K562 (cell line): ENCODE results near the gene STX12. TPM values are rescaled to one million over a fixed set of nuclear protein-coding genes. Genes with fewer than 3 reads are reported as not detected.
A peak's percentile ranks its signal among the peaks of the same experiment; 100 is the strongest.

Experiments
- CCNT2 ChIP-seq: IDR thresholded peaks from 2 replicates; pipeline ENCODE4 v1.6.1; 2011; ENCODE audit warnings: borderline replicate concordance, low read depth, mild to moderate bottlenecking, moderate library complexity, mixed read lengths, low read length; ENCODE audit not compliant: insufficient read length; ENCODE audit errors: extremely low read depth
- CTCFL ChIP-seq: IDR thresholded peaks from 2 replicates; pipeline ENCODE4 v1.6.1; 2011; ENCODE audit warnings: borderline replicate concordance, low read depth, mild to moderate bottlenecking, moderate library complexity, low read length; ENCODE audit not compliant: insufficient read depth, poor library complexity, severe bottlenecking
- DACH1 ChIP-seq: fragments of 450-650 bp; IDR thresholded peaks from 2 replicates; pipeline ENCODE4 v1.6.1; 2018; ENCODE audit not compliant: partially characterized antibody
- DMBX1 ChIP-seq: fragments of 250-450 bp; sonication (Bioruptor Pico); IDR thresholded peaks from 2 replicates; pipeline ENCODE4 v1.8.0; 2022; ENCODE audit warnings: inconsistent platforms, mild to moderate bottlenecking, moderate library complexity, borderline replicate concordance
- EHMT2 ChIP-seq: fragments of 450-650 bp; IDR thresholded peaks from 2 replicates; pipeline ENCODE4 v1.6.1; 2018; ENCODE audit warnings: antibody characterized with exemption
- KAT7 ChIP-seq: sonication (generic); formaldehyde crosslinking; IDR thresholded peaks from 2 replicates; pipeline ENCODE4 v1.8.0; 2022; ENCODE audit warnings: missing genetic modification reagents, mild to moderate bottlenecking, borderline replicate concordance
- MCM3 ChIP-seq: fragments of 450-650 bp; IDR thresholded peaks from 2 replicates; pipeline ENCODE4 v1.6.1; 2016
- NRF1 ChIP-seq, 2 experiments: fragments of 450-650 bp; IDR thresholded peaks in 1 of 2; conservative IDR thresholded peaks in 1 of 2; 2 replicates each; pipeline ENCODE4 v1.6.1; 2014; ENCODE audit warnings: mild to moderate bottlenecking in 2 of 2
- PHTF2 ChIP-seq: fragments of 250-450 bp; sonication (Bioruptor Pico); IDR thresholded peaks from 2 replicates; pipeline ENCODE4 v1.5.0; 2021; ENCODE audit warnings: mild to moderate bottlenecking
- RAD51 ChIP-seq: fragments of 450-650 bp; IDR thresholded peaks from 2 replicates; pipeline ENCODE4 v1.7.1; 2016; ENCODE audit warnings: low read depth, mild to moderate bottlenecking, borderline replicate concordance
- RNF2 ChIP-seq: sonication (generic); IDR thresholded peaks from 2 replicates; pipeline ENCODE4 v1.6.1; 2016
- THRAP3 ChIP-seq: fragments of 450-650 bp; IDR thresholded peaks from 2 replicates; pipeline ENCODE4 v1.6.1; 2016; ENCODE audit warnings: mild to moderate bottlenecking, inconsistent platforms, borderline replicate concordance
- ZFP1 ChIP-seq: fragments of 450-650 bp; formaldehyde crosslinking; IDR thresholded peaks from 2 replicates; pipeline ENCODE4 v1.4.0; 2020; ENCODE audit warnings: mild to moderate bottlenecking, mixed read lengths
- ZNF175 ChIP-seq: fragments of 200-800 bp; sonication (Bioruptor generic); IDR thresholded peaks from 2 replicates; pipeline ENCODE4 v1.6.1; 2016; ENCODE audit warnings: low read depth, mild to moderate bottlenecking, missing genetic modification characterization, missing compliant biosample characterization
- ZNF395 ChIP-seq: fragments of 200-800 bp; sonication (Bioruptor generic); IDR thresholded peaks from 2 replicates; pipeline ENCODE4 v1.6.1; 2017; ENCODE audit warnings: missing genetic modification characterization, missing compliant biosample characterization
- ZNF436 ChIP-seq: fragments of 250-450, 450-650 bp; sonication (Bioruptor Pico); formaldehyde crosslinking; IDR thresholded peaks from 2 replicates; pipeline ENCODE4 v1.7.0; 2020; ENCODE audit warnings: mild to moderate bottlenecking
- ZNF592 ChIP-seq: fragments of 450-650 bp; IDR thresholded peaks from 2 replicates; pipeline ENCODE4 v1.6.1; 2017; ENCODE audit warnings: antibody characterized with exemption, mild to moderate bottlenecking
- ZNF699 ChIP-seq: fragments of 250-450 bp; sonication (Bioruptor Pico); IDR thresholded peaks from 2 replicates; pipeline ENCODE4 v1.8.0; 2021; ENCODE audit warnings: mild to moderate bottlenecking, moderate library complexity; ENCODE audit not compliant: insufficient replicate concordance
- polyA plus RNA-seq, 8 experiments: library from polyadenylated mRNA; depleted of rRNA in 4 of 8; stranded (reverse) in 5 of 8; unstranded in 3 of 8; fragments of >200 nt; fragmentation: Nextera tagmentation in 2 of 8; fragmentation: Illumina TruSeq in 1 of 8; extraction: Ambion mirVana in 2 of 8; extraction: Trizol in 1 of 8; gene quantifications; 2 replicates each; pipeline versions ENCODE4 v1.2.1 to v1.2.3, GENCODE V29; 2011 to 2014; ENCODE audit warnings: inconsistent platforms in 1 of 8, missing spikeins in 1 of 8
- total RNA-seq, 7 experiments: library from RNA; depleted of rRNA in 6 of 7; stranded (reverse); fragments of >200 nt in 6 of 7; fragmentation: Illumina TruSeq in 2 of 7; extraction: Trizol in 2 of 7; gene quantifications; 2 replicates each; pipeline versions ENCODE4 v1.2.1 to v1.2.3, GENCODE V29; 2011 to 2021; ENCODE audit warnings: low replicate concordance in 1 of 7

STX12 gene
- total and polyA plus RNA-seq, 9 of the 15 experiments (the other 6 are each of a cell fraction or from before 2014, with no cell fraction given) = 16.9 to 31.3 (median 25.7) TPM

GRCh38 chr1:27726173-27727044 lies 46.6 kb upstream of the STX12 start (continued):
- TF ChIP-seq ZNF395 (peak; percentile 49; the same call in 1 of the 2 replicates), ZNF699 (CRISPR knock-in tag) (no peak), PHTF2 (CRISPR knock-in tag) (no peak), MCM3 (no peak), CCNT2 (peak; percentile 16), RAD51 (no peak), CTCFL (no peak), DMBX1 (CRISPR knock-in tag) (no peak), EHMT2 (no peak), THRAP3 (no peak), ZNF175 (no peak), DACH1 (no peak), ZNF436 (no peak), ZNF592 (no peak; the same call in 1 of the 2 replicates), ZFP1 (CRISPR knock-in tag) (no peak), RNF2 (no peak), KAT7 (CRISPR knock-in tag) (0 out of 2 replicates have a peak, but pooled peaks have one; percentile 19), NRF1 (conservative IDR thresholded peaks at IDR 0.05 in 1 of 2, IDR thresholded peaks at IDR 0.05 in 1 of 2) (no peak)
